Suprapubic skin (tissue), 4 donors: ENCODE results near the gene MCTP2. TPM values are rescaled to one million over a fixed set of nuclear protein-coding genes. Genes with fewer than 3 reads are reported as not detected.

Source experiments
- DNase-seq, 2 donors: peaks; one replicate each; pipeline ENCODE4 v3.0.0-alpha.2; 2019; ENCODE audit warnings: low spot score in 2 of 2
- H3K27ac ChIP-seq: fragments of 200-600 bp; sonication (generic); one replicate; pipeline ENCODE4 v1.5.1; 2019
- H3K27me3 ChIP-seq: fragments of 200-600 bp; sonication (generic); one replicate; pipeline ENCODE4 v1.5.1; 2019
- H3K36me3 ChIP-seq: fragments of 200-600 bp; sonication (generic); one replicate; pipeline ENCODE4 v1.5.1; 2019
- H3K4me1 ChIP-seq: fragments of 200-600 bp; sonication (generic); one replicate; pipeline ENCODE4 v1.5.1; 2019
- H3K4me3 ChIP-seq: fragments of 200-600 bp; sonication (generic); one replicate; pipeline ENCODE4 v1.5.1; 2019; ENCODE audit warnings: mild to moderate bottlenecking
- H3K9me3 ChIP-seq: fragments of 200-600 bp; sonication (generic); one replicate; pipeline ENCODE4 v1.5.1; 2019
- EP300 ChIP-seq: sonication (generic); formaldehyde crosslinking; IDR thresholded peaks from one replicate; pipeline ENCODE4 v1.6.1; 2017; ENCODE audit warnings: antibody characterized with exemption
- POLR2A ChIP-seq, 2 donors: fragments of 450-650 bp; IDR thresholded peaks; one replicate each; pipeline ENCODE4 v1.6.1; 2017; ENCODE audit warnings: antibody characterized with exemption in 2 of 2, mild to moderate bottlenecking in 2 of 2, moderate library complexity in 2 of 2
- POLR2AphosphoS5 ChIP-seq, 3 donors: sonication (generic); formaldehyde crosslinking; IDR thresholded peaks; one replicate each; pipeline ENCODE4 v1.6.1; 2017; ENCODE audit warnings: antibody characterized with exemption in 3 of 3
- WGBS: methylation state at CpG from one replicate; pipeline ENCODE4 v1.1.5; 2018; 5-methylcytosine and 5-hydroxymethylcytosine counted together
- total RNA-seq, 4 donors: library from RNA; depleted of rRNA; stranded (reverse); fragments of >200 nt; gene quantifications; one replicate each; pipeline ENCODE4 v1.1.0, GENCODE V29; 2016
- TF ChIP-seq, protein P1 (sequence below), 2 donors: fragments of 200-600 bp in 1 of 2; fragments of 450-650 bp in 1 of 2; sonication (generic) in 1 of 2; IDR thresholded peaks; one replicate each; pipeline ENCODE4 v1.5.1; 2016 to 2019; ENCODE audit warnings: antibody characterized with exemption in 2 of 2, mild to moderate bottlenecking in 1 of 2, moderate library complexity in 1 of 2

The MCTP2 gene
- total RNA-seq, 4 donors from 2014 or later: 17.2 to 41.8 (median 20.5) TPM

DNA sequence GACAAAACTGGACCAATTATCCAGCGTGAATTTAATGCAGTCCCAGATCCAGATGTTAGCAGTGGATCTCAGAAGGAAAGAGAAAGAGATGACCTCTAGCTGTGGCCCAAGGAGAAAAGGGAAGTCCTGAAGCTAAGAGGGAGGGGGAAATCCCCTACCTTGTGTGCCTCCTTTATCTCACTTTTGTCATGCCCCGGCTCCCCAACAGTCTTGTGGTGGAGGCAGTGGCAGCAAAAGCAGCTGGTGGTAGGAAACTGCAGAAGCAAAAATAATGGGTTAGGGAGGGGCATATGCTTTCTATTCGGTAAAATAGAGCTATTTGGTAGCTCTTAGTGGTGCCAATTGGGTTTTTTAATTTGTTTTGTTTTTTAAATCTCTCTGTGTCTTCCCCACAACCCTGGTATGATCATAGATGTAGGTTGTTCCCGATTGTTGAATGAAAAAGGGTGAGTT is 56.5 kb downstream of the MCTP2 start:
- Histone ChIP-seq H3K4me3 (no peak overlapping the region), H3K36me3 (no peaks in the 10 kb centered on the region), H3K9me3 (no peaks in the 10 kb centered on the region), H3K4me1 (no peaks in the 10 kb centered on the region), H3K27me3 (no peaks in the 10 kb centered on the region), H3K27ac (no peak overlapping the region)
- 77% methylated on average over 4 of the region's 4 CpGs for WGBS
- TF ChIP-seq POLR2AphosphoS5 (IDR thresholded peaks at IDR 0.05): no peak
- TF ChIP-seq, protein P1, sequence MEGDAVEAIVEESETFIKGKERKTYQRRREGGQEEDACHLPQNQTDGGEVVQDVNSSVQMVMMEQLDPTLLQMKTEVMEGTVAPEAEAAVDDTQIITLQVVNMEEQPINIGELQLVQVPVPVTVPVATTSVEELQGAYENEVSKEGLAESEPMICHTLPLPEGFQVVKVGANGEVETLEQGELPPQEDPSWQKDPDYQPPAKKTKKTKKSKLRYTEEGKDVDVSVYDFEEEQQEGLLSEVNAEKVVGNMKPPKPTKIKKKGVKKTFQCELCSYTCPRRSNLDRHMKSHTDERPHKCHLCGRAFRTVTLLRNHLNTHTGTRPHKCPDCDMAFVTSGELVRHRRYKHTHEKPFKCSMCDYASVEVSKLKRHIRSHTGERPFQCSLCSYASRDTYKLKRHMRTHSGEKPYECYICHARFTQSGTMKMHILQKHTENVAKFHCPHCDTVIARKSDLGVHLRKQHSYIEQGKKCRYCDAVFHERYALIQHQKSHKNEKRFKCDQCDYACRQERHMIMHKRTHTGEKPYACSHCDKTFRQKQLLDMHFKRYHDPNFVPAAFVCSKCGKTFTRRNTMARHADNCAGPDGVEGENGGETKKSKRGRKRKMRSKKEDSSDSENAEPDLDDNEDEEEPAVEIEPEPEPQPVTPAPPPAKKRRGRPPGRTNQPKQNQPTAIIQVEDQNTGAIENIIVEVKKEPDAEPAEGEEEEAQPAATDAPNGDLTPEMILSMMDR (IDR thresholded peaks at IDR 0.05): no peak
- TF ChIP-seq EP300: no peak
- no peak for TF ChIP-seq POLR2A (IDR thresholded peaks at IDR 0.05)
- DNase-seq: no peak

DNA sequence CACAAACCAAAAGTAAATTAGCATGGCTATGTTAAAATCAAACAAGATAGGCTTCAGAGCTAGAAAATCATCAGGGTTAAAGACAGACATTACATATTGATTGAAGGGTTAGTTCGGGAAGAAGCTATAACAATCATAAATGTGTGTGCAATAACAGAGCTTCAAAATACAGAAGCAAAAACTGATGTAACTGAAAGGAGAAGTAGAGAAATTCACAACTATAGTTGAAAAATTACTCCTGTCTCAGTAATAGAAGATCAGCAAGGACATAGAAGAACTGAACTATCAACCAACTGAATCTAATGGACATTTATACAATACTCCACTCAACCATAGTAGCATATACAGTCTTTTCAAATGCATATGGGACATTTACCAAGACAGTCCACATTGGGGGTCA is 59.4 kb downstream of the MCTP2 start:
- H3K36me3 ChIP-seq: no peaks in the 10 kb centered on the region
- WGBS: 87% methylated on average over 1 of the region's 1 CpG
- DNase-seq: no peak
- H3K9me3 ChIP-seq: no peaks in the 10 kb centered on the region
- no peak overlapping the region for H3K4me3 ChIP-seq
- TF ChIP-seq, protein P1 (IDR thresholded peaks at IDR 0.05): no peak
- H3K27ac ChIP-seq: no peak overlapping the region
- no peaks in the 10 kb centered on the region for H3K27me3 ChIP-seq
- H3K4me1 ChIP-seq: no peaks in the 10 kb centered on the region

DNA sequence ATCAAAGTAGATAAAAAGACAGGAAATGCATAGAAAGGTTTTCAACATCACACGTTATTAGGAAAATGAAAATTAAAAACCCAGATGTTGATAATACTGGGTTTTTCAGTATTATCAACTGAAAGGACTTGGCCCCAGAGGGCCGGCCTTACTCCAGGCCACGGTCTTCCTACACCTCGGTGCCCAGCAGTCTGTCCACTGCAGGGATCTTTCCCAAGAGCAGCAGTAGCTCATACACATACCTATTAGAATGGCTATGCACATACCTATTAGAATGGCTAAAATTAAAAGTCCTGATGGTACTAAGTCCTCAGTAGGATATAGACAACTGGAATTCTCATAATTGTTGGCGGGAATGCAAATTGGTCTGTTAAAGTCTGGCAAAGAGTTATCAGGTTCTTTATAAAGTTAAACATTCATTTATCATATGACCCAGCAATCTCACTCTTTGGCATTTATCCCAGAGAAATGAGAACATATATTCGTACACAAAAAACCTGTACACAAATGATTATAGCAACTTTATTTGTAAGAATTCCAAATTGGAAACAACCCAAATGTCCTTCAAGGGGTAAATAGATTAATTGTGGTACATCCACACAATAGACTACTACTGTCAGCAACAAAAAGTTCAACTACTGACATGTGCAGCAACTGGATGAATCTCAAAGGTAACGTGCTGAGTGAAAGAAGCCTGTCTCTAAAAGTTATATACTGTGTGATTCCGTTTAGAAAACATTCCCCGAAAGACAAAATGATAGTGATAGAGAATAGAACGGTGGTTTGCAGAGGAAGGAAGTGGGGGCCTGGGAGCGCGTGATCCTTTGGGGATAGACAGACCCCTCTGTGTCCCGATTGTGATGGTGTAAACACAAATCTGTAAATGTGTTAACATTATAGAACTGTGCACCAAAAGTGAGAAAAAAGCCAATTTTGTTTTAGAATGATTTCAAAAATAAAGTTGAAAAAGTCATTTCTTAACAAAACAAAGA is 62.3 kb downstream of the MCTP2 start:
- H3K4me1 ChIP-seq: no peaks in the 10 kb centered on the region
- H3K27ac ChIP-seq: no peak overlapping the region
- 65% methylated on average over 13 of the region's 13 CpGs for WGBS
- H3K27me3 ChIP-seq: no peaks in the 10 kb centered on the region
- H3K9me3 ChIP-seq: no peaks in the 10 kb centered on the region
- no peak for DNase-seq
- H3K4me3 ChIP-seq: no peak overlapping the region
- no peaks in the 10 kb centered on the region for H3K36me3 ChIP-seq
- no peak for TF ChIP-seq POLR2A (IDR thresholded peaks at IDR 0.05)
- no peak for TF ChIP-seq EP300

DNA sequence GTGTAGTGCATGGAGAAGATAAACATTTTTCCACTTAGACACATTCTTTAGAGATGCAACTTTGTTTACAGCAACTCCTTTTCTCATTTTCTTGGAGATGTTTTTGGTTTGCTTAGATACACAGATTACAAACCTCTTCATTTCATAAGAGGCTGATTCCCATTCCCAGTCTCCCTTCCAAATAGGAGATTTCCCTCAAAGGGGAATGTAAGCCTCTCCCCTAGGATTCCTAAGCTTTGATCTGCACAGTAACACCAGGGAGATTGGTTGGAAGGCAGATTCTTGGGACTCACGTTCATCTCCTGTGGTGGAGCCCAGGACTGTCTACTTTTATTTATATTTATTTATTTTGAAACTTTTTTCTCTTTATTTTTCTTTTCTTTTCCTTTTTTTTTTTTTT is 63.2 kb downstream of the MCTP2 start:
- Histone ChIP-seq H3K36me3 (no peaks in the 10 kb centered on the region), H3K27ac (no peak overlapping the region), H3K4me1 (no peaks in the 10 kb centered on the region), H3K9me3 (no peaks in the 10 kb centered on the region), H3K27me3 (no peaks in the 10 kb centered on the region), H3K4me3 (no peak overlapping the region)
- no peak for DNase-seq
- TF ChIP-seq POLR2A (IDR thresholded peaks at IDR 0.05) (no peak), EP300 (no peak), POLR2AphosphoS5 (IDR thresholded peaks at IDR 0.05) (no peak)
- TF ChIP-seq, protein P1 (IDR thresholded peaks at IDR 0.05): no peak
- 68% methylated on average over 1 of the region's 1 CpG for WGBS

DNA sequence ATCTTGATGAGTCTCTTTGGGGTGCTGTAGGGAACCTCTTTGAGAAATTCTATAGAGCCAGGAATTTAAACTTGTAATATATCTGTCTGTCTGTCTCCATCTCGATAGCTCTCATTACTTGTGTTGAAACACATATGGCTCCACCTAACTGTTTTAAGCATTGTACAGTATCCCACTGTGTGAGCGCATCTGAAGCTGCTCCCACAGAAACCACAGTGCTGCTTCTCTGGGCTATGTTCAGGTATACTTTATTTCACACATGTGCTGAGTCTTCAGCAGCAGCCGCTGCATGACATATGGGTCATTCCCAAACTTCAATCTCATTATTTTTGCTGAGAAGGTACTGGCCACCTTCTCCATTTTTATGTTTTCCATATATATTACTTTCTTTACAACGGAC is 63.9 kb downstream of the MCTP2 start:
- no peak overlapping the region for H3K4me3 ChIP-seq
- H3K27ac ChIP-seq: no peak overlapping the region
- no peaks in the 10 kb centered on the region for H3K9me3 ChIP-seq
- DNase-seq: no peak
- no peaks in the 10 kb centered on the region for H3K27me3 ChIP-seq
- WGBS: 89% methylated on average over 4 of the region's 4 CpGs
- TF ChIP-seq, protein P1 (IDR thresholded peaks at IDR 0.05): no peak
- H3K36me3 ChIP-seq: no peaks in the 10 kb centered on the region
- H3K4me1 ChIP-seq: no peaks in the 10 kb centered on the region
